Liver (tissue), 9 donors: ENCODE measurements around the gene NMNAT2. TPM values are rescaled to one million over a fixed set of nuclear protein-coding genes. Genes with fewer than 3 reads are reported as not detected.

Experiments used
- DNase-seq: peaks from one replicate; pipeline ENCODE4 v3.0.0-alpha.2; 2017; ENCODE audit warnings: low spot score
- H3K27ac ChIP-seq, 2 donors: one replicate each; pipeline ENCODE4 v1.7.0; 2013; ENCODE audit warnings: inconsistent platforms in 2 of 2, low read length in 2 of 2, control low read depth in 1 of 2, low read depth in 1 of 2, mild to moderate bottlenecking in 1 of 2
- H3K27me3 ChIP-seq, 4 donors: one replicate each; pipeline versions ENCODE4 v1.6.1 to v1.7.0; 2013; ENCODE audit warnings: low read length in 3 of 4, inconsistent platforms in 1 of 4, mild to moderate bottlenecking in 1 of 4, moderate library complexity in 1 of 4; ENCODE audit not compliant: control insufficient read depth in 4 of 4, insufficient read depth in 4 of 4
- H3K36me3 ChIP-seq, 4 donors: one replicate each; pipeline versions ENCODE4 v1.6.1 to v1.7.0; 2013; ENCODE audit warnings: low read length in 3 of 4, mild to moderate bottlenecking in 3 of 4, low read depth in 1 of 4, moderate library complexity in 1 of 4; ENCODE audit not compliant: control insufficient read depth in 4 of 4, insufficient read depth in 3 of 4
- H3K4me1 ChIP-seq, 4 donors: one replicate each; pipeline versions ENCODE4 v1.6.1 to v1.7.0; 2013; ENCODE audit warnings: low read length in 3 of 4, mild to moderate bottlenecking in 3 of 4, moderate library complexity in 1 of 4; ENCODE audit not compliant: control insufficient read depth in 4 of 4, insufficient read depth in 4 of 4
- H3K4me3 ChIP-seq, 3 donors: one replicate each; pipeline versions ENCODE4 v1.6.1 to v1.7.0; 2013; ENCODE audit warnings: low read length in 3 of 3, control low read depth in 1 of 3, low read depth in 1 of 3, mild to moderate bottlenecking in 1 of 3
- H3K9ac ChIP-seq, 2 donors: one replicate each; pipeline ENCODE4 v1.7.0; 2013; ENCODE audit warnings: low read length in 2 of 2, mild to moderate bottlenecking in 2 of 2, moderate library complexity in 2 of 2, control low read depth in 1 of 2, low read depth in 1 of 2
- H3K9me3 ChIP-seq, 4 donors: one replicate each; pipeline versions ENCODE4 v1.6.1 to v1.7.0; 2013; ENCODE audit warnings: low read length in 3 of 4; ENCODE audit not compliant: control insufficient read depth in 4 of 4
- ATF3 ChIP-seq: IDR thresholded peaks from 2 replicates; pipeline ENCODE4 v1.6.1; 2016; ENCODE audit warnings: antibody characterized with exemption
- CTCF ChIP-seq: fragments of 150-350 bp; IDR thresholded peaks from 2 replicates; pipeline ENCODE4 v1.5.1; 2017; ENCODE audit warnings: improper control_type of control experiment, low read depth, low read length; ENCODE audit not compliant: missing input control
- FOXA1 ChIP-seq: IDR thresholded peaks from 2 replicates; pipeline ENCODE4 v1.6.1; 2016; ENCODE audit warnings: antibody characterized with exemption
- FOXA2 ChIP-seq: IDR thresholded peaks from 2 replicates; pipeline ENCODE4 v1.6.1; 2016; ENCODE audit warnings: antibody characterized with exemption
- GABPA ChIP-seq, 2 donors: IDR thresholded peaks in 1 of 2; conservative IDR thresholded peaks in 1 of 2; 2 replicates each; pipeline ENCODE4 v1.6.1; 2016; ENCODE audit warnings: antibody characterized with exemption in 2 of 2, mild to moderate bottlenecking in 1 of 2, moderate library complexity in 1 of 2
- HNF4A ChIP-seq, 2 donors: conservative IDR thresholded peaks; 2 replicates each; pipeline ENCODE4 v1.6.1; 2016; ENCODE audit warnings: antibody characterized with exemption in 2 of 2, mild to moderate bottlenecking in 2 of 2
- HNF4G ChIP-seq: IDR thresholded peaks from 2 replicates; pipeline ENCODE4 v1.6.1; 2016; ENCODE audit warnings: antibody characterized with exemption
- JUND ChIP-seq, 2 donors: IDR thresholded peaks; 2 replicates each; pipeline ENCODE4 v1.6.1; 2016; ENCODE audit warnings: antibody characterized with exemption in 2 of 2
- NR2F2 ChIP-seq: IDR thresholded peaks from 2 replicates; pipeline ENCODE4 v1.6.1; 2016; ENCODE audit warnings: antibody characterized with exemption
- RAD21 ChIP-seq, 2 donors: IDR thresholded peaks; 2 replicates each; pipeline ENCODE4 v1.6.1; 2016; ENCODE audit warnings: antibody characterized with exemption in 2 of 2, mild to moderate bottlenecking in 2 of 2
- RXRA ChIP-seq, 2 donors: IDR thresholded peaks; 2 replicates each; pipeline ENCODE4 v1.6.1; 2017 to 2018; ENCODE audit warnings: antibody characterized with exemption in 2 of 2, mild to moderate bottlenecking in 1 of 2
- SP1 ChIP-seq: IDR thresholded peaks from 2 replicates; pipeline ENCODE4 v1.6.1; 2018; ENCODE audit warnings: antibody characterized with exemption, mild to moderate bottlenecking
- TAF1 ChIP-seq: conservative IDR thresholded peaks from 2 replicates; pipeline ENCODE4 v1.6.1; 2016; ENCODE audit warnings: antibody characterized with exemption, mild to moderate bottlenecking
- YY1 ChIP-seq: IDR thresholded peaks from 2 replicates; pipeline ENCODE4 v1.6.1; 2016; ENCODE audit warnings: antibody characterized with exemption, mild to moderate bottlenecking
- ZBTB33 ChIP-seq: IDR thresholded peaks from 2 replicates; pipeline ENCODE4 v1.6.1; 2016; ENCODE audit warnings: antibody characterized with exemption
- WGBS: extraction: QIAGEN DNeasy Blood & Tissue Kit; methylation state at CpG from one replicate; pipeline ENCODE4 v1.1.7; 2013; 5-methylcytosine and 5-hydroxymethylcytosine counted together
- polyA plus RNA-seq, 2 donors: library from polyadenylated mRNA; stranded (reverse) in 1 of 2; unstranded in 1 of 2; fragments of 200-250 nt in 1 of 2; fragments of >200 nt in 1 of 2; fragmentation: Nextera tagmentation in 1 of 2; extraction: Ambion mirVana in 1 of 2; gene quantifications; one replicate each; pipeline versions ENCODE4 v1.2.1 to v1.2.3, GENCODE V29; 2013 to 2015
- total RNA-seq, 2 donors: library from RNA; depleted of rRNA; stranded (reverse); fragments of >200 nt; gene quantifications; one replicate each; pipeline ENCODE4 v1.2.3, GENCODE V29; 2014
- donor health status: healthy.
- donor health status: healthy.
- donor health status: healthy.
- donor health status: healthy.
- donor health status: healthy.

The NMNAT2 gene
- total and polyA plus RNA-seq, 4 donors: under 0.01 to 0.07 (median 0.05) TPM; not detected in 1

- H3K27ac ChIP-seq: no peak overlapping the region
- TF ChIP-seq CTCF: no peak
- TF ChIP-seq ZBTB33: no peak
- no peak for TF ChIP-seq FOXA1
- no peak for TF ChIP-seq RAD21 (IDR thresholded peaks at IDR 0.05)
- no peak for TF ChIP-seq TAF1
- TF ChIP-seq YY1: no peak
- no peak for TF ChIP-seq JUND (IDR thresholded peaks at IDR 0.05)
- TF ChIP-seq FOXA2: no peak
- TF ChIP-seq NR2F2: no peak
- TF ChIP-seq ATF3: no peak
- TF ChIP-seq RXRA (IDR thresholded peaks at IDR 0.05): no peak
- no peak for TF ChIP-seq SP1
- no peak for TF ChIP-seq GABPA (IDR thresholded peaks at IDR 0.05 in 1 of 2, conservative IDR thresholded peaks at IDR 0.05 in 1 of 2)
- no peak for TF ChIP-seq HNF4A (conservative IDR thresholded peaks at IDR 0.05)
- TF ChIP-seq HNF4G: no peak
- WGBS: 86% methylated on average over 2 of the region's 2 CpGs
Measured at GRCh38 chr1:183375381-183375780, 42.8 kb downstream of the NMNAT2 start.

GRCh38 chr1:183374825-183375224 lies 43.4 kb downstream of the NMNAT2 start:
- Histone ChIP-seq H3K4me1 (no peaks in the 10 kb centered on the region), H3K9ac (no peak overlapping the region), H3K27me3 (no peaks in the 10 kb centered on the region), H3K4me3 (no peak overlapping the region), H3K27ac (no peak overlapping the region), H3K36me3 (no peaks in the 10 kb centered on the region), H3K9me3 (no peaks in the 10 kb centered on the region)
- WGBS: 48% methylated on average over 2 of the region's 2 CpGs
- TF ChIP-seq RAD21 (IDR thresholded peaks at IDR 0.05): peak in 1 of 2 donors; percentile 17
- no peak for TF ChIP-seq HNF4A (conservative IDR thresholded peaks at IDR 0.05)
- TF ChIP-seq JUND (IDR thresholded peaks at IDR 0.05): no peak
- no peak for TF ChIP-seq GABPA (IDR thresholded peaks at IDR 0.05 in 1 of 2, conservative IDR thresholded peaks at IDR 0.05 in 1 of 2)
- DNase-seq: no peak

More at GRCh38 chr1:183375381-183375780, 42.8 kb downstream of the NMNAT2 start:
- H3K27me3 ChIP-seq: no peaks in the 10 kb centered on the region
- H3K36me3 ChIP-seq: no peaks in the 10 kb centered on the region
- DNase-seq: no peak
- no peaks in the 10 kb centered on the region for H3K4me1 ChIP-seq
- H3K4me3 ChIP-seq: no peak overlapping the region
- no peaks in the 10 kb centered on the region for H3K9me3 ChIP-seq
- H3K9ac ChIP-seq: no peak overlapping the region

GRCh38 chr1:183372586-183373230 lies 45.5 kb downstream of the NMNAT2 start:
- H3K27me3 ChIP-seq: no peaks in the 10 kb centered on the region
- H3K36me3 ChIP-seq: no peaks in the 10 kb centered on the region
- H3K9me3 ChIP-seq: no peaks in the 10 kb centered on the region
- no peak overlapping the region for H3K9ac ChIP-seq
- H3K4me3 ChIP-seq: no peak overlapping the region
- 91% methylated on average over 4 of the region's 4 CpGs for WGBS
- no peak for TF ChIP-seq RAD21 (IDR thresholded peaks at IDR 0.05)
- TF ChIP-seq HNF4G: no peak
- no peak for TF ChIP-seq YY1
- no peak for TF ChIP-seq ATF3
- TF ChIP-seq JUND (IDR thresholded peaks at IDR 0.05): no peak
- no peak overlapping the region for H3K27ac ChIP-seq
- no peak for DNase-seq
- H3K4me1 ChIP-seq: no peaks in the 10 kb centered on the region
